Prostate gland (tissue), 2 donors: ENCODE results near the gene RCAN3.

ENCODE experiments used
- CTCF ChIP-seq, 4 experiments: fragments of 200-600 bp in 2 of 4; fragments of 450-650 bp in 2 of 4; sonication (generic) in 2 of 4; IDR thresholded peaks; 1 replicate in 3 of 4; 2 replicates in 1 of 4; pipeline ENCODE4 v1.5.1; 2016 to 2019; ENCODE audit warnings: antibody characterized with exemption in 4 of 4, mild to moderate bottlenecking in 2 of 4, moderate library complexity in 2 of 4
- POLR2A ChIP-seq: fragments of 450-650 bp; IDR thresholded peaks from one replicate; pipeline ENCODE4 v1.6.1; 2016; ENCODE audit warnings: antibody characterized with exemption, mild to moderate bottlenecking

GRCh38 chr1:24535021-24535424 is 32.4 kb downstream of the RCAN3 start:
- TF ChIP-seq POLR2A (no peak), CTCF (IDR thresholded peaks at IDR 0.05) (no peak)
